ENCODE results near the gene USHBP1.

USHBP1 gene

GRCh38 chr19:17263712-17264640, 569 bp downstream of the USHBP1 start:
- in situ Hi-C loops (cut with HindIII; ENCODE audit: low sequenced_read_pairs) = no loop called here

GRCh38 chr19:17262557-17262956, 2.0 kb downstream of the USHBP1 start:
- in situ Hi-C loops (cut with HindIII; ENCODE audit: low sequenced_read_pairs) = no loop called here

- in situ Hi-C loops (cut with HindIII; ENCODE audit: low sequenced_read_pairs) = no loop called here
Observed at GRCh38 chr19:17260842-17261325, 3.7 kb downstream of the USHBP1 start.

DNA sequence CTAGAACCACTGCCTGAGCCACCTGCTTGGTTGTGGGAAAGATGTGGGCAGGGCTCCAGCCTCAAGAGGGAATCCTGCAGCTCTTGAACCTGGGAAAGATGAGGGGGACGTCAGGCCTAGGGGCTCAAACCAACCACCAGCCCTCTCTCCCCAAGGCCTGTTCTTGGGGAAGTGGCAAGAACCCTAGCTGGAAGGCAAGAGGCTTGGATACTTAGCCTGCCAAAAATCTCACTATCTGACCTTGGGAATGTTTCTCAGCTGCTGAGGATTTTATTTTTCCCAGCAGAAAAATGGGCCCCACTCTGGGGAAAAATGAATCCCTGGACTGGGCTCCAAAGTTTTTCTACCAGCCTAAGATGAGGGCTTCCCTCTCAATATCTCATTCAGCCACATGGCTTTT, 4.6 kb downstream of the USHBP1 start:
- in situ Hi-C loops (cut with HindIII; ENCODE audit: low sequenced_read_pairs) = no loop called here

DNA sequence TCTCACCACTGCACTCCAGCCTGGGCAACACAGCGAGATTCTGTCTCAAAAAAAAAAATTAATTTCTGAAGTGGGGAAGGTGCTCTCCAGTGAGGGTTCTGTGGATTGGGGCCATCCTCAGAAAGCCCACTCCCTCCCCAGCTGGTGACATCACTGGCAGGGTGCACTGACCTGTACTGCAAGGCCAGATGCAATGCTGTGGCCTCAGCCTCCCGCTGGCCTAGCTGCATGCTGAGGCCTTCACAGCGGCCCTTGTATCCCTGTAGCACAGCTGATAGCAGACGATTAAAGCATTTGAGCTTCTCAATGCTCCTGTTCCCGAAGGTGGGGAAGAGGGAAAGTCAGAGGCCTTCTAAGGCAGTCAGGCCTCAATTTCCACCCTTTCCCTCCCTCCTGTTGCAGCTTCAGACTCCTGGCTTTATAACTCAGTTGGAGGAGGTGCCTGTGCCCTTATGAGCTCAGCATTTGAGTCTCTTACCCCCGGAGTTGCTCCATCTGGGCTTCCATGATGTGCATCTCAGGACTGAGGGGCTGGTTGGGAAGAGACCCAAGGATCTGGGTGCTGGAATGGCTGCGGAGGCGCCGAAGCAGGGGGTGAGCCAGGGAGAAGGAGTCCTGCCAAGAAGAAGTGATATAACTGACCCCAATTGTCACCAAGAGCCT, 5.3 kb downstream of the USHBP1 start:
- in situ Hi-C loops (cut with HindIII; ENCODE audit: low sequenced_read_pairs) = no loop called here

DNA sequence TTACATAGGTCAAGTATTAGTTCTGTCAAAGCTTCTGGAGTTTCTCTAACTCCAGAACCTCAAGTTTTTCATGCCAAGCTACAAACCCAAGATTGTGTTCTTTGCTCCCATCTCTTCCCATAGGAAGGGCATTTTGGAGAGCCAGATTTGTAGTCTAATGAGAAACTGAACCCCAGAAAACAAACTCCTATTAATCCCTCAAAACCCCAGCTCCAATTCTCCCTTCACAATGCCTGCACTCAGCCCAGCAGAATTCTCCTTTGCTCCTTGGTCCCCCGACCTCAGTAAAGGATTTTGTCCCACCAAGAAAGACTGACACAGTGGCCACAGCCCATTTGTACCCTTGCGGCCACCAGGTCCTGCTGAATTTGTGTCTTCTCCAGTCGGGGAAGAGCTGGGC, 8.4 kb downstream of the USHBP1 start:
- in situ Hi-C loops (cut with HindIII; ENCODE audit: low sequenced_read_pairs) = no loop called here

DNA sequence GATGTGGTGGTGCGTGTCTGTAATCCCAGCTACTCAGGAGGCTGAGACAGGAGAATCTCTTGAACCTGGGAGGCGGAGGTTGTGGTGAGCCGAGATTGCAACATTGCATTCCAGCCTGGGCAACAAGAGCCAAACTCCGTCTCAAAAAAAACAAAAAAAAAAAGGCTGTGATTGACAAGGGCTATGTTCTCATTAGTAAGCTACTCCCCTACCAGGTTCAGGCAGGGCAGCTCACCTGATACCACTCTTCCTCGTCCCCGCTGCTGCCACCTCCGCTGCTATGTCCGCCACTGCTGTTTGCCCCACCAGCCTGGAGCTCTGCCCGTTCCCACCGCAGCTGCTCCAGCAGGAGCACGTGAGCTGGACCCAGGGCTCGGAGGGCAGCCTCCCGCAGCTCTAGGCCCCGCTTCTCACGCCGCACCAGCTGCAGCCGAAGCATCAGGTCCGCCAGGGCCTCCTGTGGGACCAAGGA, 9.4 kb downstream of the USHBP1 start:
- in situ Hi-C loops (cut with HindIII; ENCODE audit: low sequenced_read_pairs) = no loop called here

GRCh38 chr19:17254636-17255035, 9.9 kb downstream of the USHBP1 start:
- in situ Hi-C loops (cut with HindIII; ENCODE audit: low sequenced_read_pairs) = no loop called here

DNA sequence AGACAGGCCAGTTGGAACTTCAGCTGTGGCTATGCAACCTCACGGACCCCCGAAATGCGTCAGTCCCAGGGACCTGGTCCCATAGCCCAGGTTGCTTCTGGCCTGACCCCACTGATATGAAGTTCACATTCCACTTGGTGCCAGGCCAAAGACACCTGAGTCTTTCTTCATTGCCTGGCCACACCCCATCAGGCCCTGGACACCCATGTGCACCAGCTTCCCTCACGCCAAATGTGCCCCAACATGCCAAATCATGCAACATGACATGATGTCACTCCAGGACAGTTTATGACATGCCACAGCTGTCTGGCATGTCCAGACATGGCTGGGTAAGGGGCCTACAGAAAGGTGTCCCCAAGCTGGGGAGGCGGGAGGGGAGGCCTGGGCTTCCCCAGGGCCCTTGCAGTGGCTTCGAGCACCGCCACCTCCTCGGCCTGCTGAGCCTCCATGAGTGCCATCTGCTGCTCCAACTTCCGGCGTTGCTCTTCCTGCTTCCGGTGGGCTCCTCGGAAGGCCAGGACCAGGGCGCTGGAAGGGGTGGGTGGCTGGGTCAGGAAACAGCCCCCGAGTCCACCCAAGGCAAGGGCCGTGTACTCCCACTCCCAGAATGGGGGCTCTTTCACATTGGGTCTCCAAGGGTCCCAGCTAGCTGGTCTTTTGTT, 14.5 kb downstream of the USHBP1 start:
- in situ Hi-C loops (cut with HindIII; ENCODE audit: low sequenced_read_pairs) = no loop called here

DNA sequence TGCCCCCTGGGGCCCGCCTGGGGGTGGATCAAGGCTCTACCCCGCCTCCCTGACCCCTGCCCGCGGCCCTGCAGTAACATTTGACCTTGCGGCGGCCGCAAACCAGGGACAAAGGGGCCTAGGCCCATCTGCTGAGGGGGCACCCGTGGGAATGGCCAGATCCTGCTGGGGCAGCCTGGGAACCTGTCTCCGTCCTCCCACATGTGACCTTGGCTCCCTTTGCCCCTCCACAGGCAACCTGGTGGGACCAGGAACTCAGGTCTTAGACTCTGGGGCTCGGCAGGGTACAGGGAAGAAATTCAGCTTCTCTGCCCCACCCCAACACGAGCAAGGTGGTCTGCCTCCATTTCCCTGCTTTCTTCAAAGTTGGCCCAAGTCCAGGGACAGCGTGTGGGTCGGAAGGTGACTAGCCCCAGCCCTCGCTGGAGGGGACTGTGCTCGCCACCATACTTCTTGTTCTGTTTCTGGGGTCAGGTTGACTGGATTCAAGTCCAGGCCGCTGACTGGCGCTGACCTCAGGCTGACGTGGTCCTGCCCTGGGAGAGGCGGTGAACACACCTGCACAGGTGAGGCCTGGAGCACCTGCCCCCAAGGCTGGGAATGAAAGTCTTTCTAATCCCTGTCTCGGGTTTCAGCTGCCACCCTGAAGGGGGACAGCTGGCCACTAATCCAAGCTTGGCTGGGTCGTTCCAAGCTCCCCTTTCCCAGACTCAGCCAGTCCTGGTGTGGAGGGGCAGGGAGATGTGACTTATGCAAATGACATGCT, 16.4 kb downstream of the USHBP1 start:
- in situ Hi-C loops (cut with HindIII; ENCODE audit: low sequenced_read_pairs) = no loop called here

DNA sequence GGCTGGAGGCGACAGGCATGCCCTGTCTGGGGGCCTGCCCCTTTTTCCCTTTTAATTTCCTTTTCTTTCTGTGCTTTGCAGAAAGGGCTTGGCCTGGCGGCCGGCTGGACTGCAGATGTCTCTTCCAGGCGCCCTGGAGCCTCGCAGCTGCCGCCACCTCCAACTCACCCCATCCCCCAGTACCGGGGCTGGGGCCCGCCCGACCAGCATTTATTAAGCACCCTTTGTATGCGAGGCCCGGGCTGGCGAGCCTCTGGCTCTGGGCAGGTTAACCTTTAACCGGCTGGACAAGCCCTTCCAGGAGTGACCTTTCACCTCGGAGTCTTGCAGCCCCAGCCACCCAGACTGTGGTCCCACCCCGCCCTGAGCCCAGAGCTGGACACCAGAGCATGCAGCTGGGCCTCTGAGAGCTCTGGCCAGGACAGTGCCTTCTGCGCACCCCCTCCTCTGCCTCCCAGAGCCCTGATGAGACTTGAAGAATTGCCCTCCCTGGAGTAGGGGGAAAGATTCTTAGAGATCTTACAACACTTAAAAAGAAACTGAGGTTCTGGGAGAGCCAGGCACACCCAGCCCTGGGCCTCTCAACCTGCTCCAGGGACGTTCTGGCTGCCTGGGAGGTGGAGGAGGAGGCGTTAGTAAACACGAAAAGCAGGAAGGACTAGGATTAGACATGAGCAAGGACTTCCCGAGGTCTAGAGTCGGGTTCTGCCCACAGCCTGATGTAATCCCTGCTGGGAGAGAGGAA, 17.7 kb downstream of the USHBP1 start:
- in situ Hi-C loops (cut with HindIII; ENCODE audit: low sequenced_read_pairs) = no loop called here

DNA sequence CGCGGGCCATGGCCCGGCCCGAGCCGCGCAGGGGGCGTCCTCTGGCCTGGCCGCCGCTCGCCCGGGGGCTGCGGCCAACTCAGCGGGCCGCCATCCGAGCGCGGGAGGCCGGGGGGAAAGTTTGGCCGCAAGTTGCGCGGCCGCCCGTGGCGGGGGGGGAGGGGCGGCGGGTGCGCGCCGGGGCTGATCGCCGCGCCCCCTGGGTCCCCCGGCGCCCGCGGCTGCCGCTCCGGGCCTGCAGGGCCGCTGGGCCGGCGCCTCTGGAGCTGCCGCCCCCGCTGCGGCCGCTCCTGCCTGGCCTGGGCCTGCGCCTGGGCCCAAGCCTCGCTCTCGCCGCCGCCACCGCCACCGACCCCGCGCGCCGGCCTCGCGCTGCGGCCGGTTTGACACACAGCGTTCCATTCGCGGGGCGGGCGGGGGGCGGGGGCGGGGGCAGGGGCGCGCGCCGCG, 19.0 kb downstream of the USHBP1 start, which contains the start of gene NR2F6:
Gene NR2F6 (minus strand): TSS at position 385 of the 450 bp plus-strand sequence. CDS start 699 bp downstream, outside the sequence.
- in situ Hi-C loops (cut with HindIII; ENCODE audit: low sequenced_read_pairs) = no loop called here

- in situ Hi-C loops (cut with HindIII; ENCODE audit: low sequenced_read_pairs) = no loop called here
Observed at GRCh38 chr19:17244618-17245534, 19.7 kb downstream of the USHBP1 start.

GRCh38 chr19:17243830-17244617, 20.5 kb downstream of the USHBP1 start:
- in situ Hi-C loops (cut with HindIII; ENCODE audit: low sequenced_read_pairs) = no loop called here

- in situ Hi-C loops (cut with HindIII; ENCODE audit: low sequenced_read_pairs) = no loop called here
Observed at GRCh38 chr19:17243211-17243829, 21.2 kb downstream of the USHBP1 start.

DNA sequence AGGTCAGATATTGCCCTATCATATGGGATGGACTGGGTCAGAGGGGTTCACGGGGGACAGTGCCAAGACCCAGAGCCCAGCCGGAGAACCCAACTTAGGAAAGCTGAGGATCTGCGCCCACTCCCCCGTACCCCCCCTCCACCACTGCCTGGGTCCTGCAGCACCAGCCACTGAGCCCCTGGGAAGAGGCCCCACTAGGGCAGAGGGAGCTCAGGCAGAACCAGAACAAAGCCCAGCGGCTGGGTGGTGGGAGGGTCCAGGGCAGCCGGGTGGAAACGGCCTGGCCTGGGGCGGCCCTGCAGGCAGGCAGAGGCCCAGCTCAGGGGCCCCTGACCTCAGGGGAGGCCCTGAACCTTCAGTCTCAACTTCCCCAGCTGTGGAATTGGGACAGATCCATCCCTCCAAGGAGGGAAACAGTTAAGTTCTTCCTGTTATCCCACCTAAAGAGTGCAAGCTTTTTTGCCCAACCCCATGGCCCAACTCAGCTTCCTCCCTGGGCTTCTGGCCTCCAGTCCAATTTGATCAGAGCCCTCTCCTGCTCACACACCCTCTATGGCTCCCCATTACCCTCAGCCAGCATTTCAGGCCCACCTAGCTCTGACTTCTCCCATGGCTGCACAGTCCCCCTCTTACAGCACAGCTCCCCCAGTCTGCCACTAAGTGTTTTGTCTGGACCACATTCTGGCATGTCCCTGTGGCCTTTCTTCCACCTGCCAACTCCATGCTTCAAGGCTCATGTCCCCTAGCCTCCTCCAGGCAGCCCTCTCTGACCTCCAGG, 21.9 kb downstream of the USHBP1 start:
- in situ Hi-C loops (cut with HindIII; ENCODE audit: low sequenced_read_pairs) = no loop called here
